Right lobe of liver (tissue), 4 donors: ENCODE measurements around the gene ZNF503.

Source experiments
- POLR2A ChIP-seq: fragments of 450-650 bp; IDR thresholded peaks from one replicate; pipeline ENCODE4 v1.6.1; 2017; ENCODE audit warnings: antibody characterized with exemption, mild to moderate bottlenecking
- TF ChIP-seq, protein P1 (sequence below), 4 donors: fragments of 200-600 bp in 3 of 4; fragments of 450-650 bp in 1 of 4; IDR thresholded peaks; one replicate each; pipeline versions ENCODE4 v1.5.1 to v1.8.0; 2016 to 2022; ENCODE audit warnings: antibody characterized with exemption in 4 of 4, mild to moderate bottlenecking in 2 of 4
- donor health status: DM: no; HTN: no; CAD: no.
- donor health status: DM: no; HTN: no; CAD: no.
- donor health status: DM: no; HTN: yes; CAD: no.

- TF ChIP-seq, protein P1, sequence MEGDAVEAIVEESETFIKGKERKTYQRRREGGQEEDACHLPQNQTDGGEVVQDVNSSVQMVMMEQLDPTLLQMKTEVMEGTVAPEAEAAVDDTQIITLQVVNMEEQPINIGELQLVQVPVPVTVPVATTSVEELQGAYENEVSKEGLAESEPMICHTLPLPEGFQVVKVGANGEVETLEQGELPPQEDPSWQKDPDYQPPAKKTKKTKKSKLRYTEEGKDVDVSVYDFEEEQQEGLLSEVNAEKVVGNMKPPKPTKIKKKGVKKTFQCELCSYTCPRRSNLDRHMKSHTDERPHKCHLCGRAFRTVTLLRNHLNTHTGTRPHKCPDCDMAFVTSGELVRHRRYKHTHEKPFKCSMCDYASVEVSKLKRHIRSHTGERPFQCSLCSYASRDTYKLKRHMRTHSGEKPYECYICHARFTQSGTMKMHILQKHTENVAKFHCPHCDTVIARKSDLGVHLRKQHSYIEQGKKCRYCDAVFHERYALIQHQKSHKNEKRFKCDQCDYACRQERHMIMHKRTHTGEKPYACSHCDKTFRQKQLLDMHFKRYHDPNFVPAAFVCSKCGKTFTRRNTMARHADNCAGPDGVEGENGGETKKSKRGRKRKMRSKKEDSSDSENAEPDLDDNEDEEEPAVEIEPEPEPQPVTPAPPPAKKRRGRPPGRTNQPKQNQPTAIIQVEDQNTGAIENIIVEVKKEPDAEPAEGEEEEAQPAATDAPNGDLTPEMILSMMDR (IDR thresholded peaks at IDR 0.05): no peak
- no peak for TF ChIP-seq POLR2A
Measured at GRCh38 chr10:75422913-75423312, 21.3 kb upstream of the ZNF503 start.
